Mucosa of gallbladder (tissue), 1 donor: ENCODE data around the gene SPOP. TPM values are rescaled to one million over a fixed set of nuclear protein-coding genes. Genes with fewer than 3 reads are reported as not detected.

Experiments
- DNase-seq: peaks from one replicate; pipeline ENCODE4 v3.0.0-alpha.2; 2020; ENCODE audit warnings: low spot score
- total RNA-seq: library from RNA; stranded (reverse); gene quantifications from one replicate; pipeline ENCODE4 v1.2.1, GENCODE V29; 2021
- donor health status: DM: no; HTN: no; CAD: no.

Gene SPOP
- total RNA-seq, 1 donor from 2014 or later: 78.3 TPM

DNA sequence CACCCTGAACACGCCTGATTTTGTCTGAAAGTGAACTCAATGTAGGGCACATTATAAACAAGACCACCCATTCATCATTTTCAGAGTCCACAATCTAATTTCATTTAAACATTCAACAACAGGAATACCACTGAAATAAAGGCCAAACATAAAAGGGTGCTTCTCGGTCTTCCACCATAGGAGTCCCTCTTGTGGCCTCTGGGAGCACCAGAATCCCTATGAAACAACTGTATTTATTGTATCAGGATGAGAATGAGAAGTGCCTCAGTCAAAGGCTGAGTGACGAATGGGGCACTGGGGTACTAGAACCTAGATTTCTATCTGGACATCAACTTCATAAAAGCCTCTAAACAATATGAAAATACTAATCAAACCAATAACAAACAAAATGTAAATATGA lies 61.8 kb downstream of the SPOP start:
- DNase-seq: no peak

DNA sequence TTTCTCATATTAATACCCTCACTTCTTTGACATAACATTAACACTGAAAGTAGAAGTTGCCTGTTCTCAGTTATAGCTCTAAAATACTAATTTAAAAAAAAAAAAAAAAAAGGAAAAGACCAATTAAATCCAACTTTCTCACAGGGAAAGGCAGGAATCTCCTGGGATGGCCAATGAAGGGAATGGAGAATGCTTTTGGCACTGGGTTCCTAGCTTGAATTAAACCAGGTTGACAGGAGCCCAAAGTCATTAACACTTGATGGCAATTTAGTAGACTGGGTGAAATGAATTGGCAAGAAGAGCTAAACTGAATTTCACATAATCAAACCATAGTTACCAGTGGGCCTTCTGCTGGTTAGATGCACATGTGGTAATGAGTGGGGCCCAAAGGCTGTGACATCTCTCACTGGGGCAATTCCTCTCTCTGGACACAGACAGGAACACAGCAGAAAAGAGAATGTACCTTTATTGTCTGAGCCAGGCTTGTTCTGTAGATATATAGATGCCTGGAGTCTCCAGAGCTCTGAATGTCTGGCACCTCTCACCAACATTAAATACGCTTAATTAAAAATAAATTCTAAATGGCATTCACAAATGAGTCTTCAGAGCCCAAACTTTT lies 64.6 kb downstream of the SPOP start:
- DNase-seq: no peak

DNA sequence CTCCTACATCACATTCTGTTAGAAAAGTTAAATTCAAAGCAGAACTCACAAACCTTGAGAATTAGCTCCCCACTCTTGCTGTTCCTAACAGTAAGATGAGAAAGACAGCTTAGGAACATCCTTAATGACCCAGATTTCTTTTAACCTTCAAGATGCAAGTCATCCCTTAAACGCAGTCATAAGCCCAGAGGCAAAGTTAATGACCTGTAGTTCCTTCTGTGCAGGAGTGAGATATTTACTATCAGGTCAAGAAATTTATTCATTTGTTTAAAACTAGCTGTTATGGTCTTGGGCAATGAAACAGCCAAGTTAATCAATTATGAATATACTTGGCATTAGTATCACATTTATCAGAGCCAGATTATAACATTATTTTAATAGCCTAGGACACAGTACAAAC lies 65.2 kb downstream of the SPOP start:
- DNase-seq: no peak

DNA sequence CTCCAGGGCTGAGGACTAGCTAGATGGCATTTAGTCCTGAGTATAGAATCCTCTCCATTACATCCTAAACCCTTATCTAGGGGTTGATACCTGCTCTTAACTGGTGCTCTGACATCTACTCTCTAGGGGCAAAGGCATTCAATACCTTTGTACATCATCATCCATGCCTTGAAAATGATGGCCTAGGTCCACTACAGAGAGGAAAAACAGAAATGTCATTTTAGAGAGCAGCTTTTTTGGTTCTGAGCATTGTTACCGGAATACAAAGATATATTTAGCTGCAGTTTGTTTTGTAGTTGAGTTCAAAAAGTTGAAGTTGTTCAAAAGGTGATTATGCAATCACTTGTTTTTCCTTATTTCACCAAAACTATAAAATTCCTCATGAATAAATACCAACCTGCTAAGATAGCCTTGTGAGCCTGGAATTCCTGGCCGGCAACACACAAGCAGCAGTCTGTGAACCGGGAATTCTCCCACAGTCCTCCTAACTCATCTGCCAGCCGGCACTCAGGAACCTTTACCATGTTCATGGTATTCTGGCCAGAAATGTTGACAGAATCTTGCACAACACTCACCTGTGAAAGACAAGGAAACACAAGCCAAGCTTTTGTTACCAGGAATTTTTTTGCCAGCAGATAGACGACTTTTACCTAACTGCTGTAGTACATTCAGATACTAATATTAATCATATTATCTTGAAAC lies 66.9 kb downstream of the SPOP start:
- no peak for DNase-seq

DNA sequence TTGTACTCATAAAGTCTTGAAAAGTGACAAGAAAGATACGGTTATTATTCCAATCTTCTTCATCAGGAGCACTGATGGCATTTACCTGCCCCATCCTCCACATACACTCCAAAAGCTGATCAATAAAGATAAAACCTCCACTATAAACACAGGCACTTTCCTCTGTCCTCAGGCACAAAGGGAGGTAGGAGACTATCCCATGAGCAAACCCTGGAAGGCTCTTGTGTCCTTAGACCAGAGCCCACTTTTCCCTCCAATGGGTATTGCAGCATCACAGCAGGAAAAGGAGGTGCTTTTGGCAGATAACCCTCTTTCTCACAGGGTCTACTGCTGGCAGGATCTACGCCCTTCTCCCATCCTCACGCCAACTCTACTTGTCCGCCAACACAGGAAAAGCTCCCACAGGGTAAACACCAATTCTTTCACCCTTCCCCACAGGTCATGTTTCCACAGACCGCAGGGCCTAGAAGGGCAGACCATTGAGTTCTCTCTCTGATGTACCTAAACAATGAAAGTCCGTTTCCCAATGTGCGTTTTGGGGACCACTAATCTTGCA lies 73.5 kb downstream of the SPOP start:
- no peak for DNase-seq

DNA sequence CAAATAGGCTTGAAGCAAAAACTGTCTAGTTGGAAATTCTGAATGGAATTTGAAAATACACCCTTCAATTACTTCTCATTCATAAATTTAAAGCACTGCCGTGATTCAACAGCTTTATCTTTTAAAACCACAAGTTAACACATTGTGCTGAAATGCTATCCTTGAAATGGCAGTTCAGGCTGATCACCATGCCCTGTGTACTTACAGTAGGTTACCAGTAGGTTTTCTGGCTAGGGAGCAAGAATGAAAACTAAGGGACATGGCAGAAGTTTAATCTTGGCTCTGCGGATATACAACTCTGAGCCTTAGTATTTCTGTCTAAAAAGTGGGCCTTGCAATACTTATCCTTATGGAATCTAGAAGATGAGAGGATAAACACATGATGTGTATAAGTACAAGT lies 74.2 kb downstream of the SPOP start:
- no peak for DNase-seq

DNA sequence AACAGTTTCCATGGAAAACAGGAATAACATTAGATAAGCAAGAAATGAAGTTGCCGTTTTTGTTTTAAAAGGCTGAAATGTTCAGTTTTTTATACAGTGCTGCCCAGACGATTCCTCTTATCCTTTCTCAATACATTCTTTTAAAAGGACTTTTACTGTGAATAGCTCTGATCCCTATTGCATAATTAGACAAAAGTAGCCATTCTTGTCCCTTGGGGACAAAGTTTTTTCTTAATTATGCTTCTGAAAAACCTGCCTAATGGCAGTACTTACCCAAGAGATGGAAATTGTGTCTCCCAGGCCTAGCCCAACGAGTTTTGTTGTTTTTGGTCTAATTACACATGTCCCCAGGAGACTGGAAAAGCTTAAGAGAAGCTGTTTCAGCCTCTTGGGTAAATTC lies 74.7 kb downstream of the SPOP start:
- DNase-seq: no peak

DNA sequence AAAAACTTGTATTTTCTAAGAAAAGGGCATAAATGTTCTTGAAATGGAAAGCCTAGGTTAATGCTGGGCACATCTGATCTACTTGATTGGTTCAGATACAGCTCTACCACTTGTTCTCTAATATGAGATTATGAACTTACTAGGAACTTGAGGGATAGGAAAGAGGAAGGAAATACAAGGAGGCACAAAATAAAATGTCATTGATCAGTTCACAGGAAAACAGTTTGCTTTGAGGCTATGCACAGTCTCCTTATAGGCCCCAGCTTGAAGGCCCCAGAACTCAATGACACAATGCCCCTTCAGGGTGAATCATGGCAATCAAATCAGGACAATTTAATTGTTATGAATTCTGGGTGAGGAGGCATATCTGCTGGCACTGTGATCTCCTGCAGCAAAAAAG lies 75.1 kb downstream of the SPOP start:
- DNase-seq: no peak

DNA sequence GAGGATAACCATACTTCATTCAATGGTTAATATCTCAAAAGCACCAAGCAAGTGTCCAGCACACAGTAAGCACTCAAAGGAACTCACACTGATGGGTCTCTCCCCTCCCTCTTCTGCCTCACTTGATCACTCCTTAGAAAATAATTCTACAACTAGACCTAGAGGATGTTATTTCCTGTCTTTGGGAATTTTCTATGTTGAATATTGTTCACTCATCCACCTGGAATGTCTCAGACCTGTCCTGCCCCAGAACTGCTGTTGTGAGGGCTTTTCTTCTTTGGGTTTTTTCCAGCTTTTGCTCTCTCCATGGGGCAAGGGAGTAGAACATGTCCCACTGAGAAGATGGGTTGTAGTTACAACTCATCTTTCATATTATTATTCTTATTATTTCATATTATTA lies 76.9 kb downstream of the SPOP start:
- DNase-seq: no peak

DNA sequence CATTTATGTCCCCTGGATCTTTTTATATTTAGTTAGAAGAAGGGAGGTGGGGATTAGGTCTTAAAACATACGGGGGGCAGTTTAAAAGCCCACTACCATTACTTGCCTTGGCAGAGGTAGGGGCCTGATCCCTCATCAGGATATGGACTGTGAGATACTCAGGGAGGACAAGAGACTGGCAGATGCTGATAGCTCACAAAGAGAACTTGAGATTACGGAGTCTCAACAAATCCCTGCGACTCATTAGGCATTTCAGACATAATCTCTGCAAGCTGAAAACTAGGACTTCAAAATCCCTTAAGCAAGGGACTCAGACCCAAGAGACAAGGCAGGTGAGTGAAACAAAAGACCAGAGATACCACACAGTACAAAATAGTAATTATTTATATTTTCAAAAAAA lies 79.0 kb downstream of the SPOP start:
- DNase-seq: no peak

DNA sequence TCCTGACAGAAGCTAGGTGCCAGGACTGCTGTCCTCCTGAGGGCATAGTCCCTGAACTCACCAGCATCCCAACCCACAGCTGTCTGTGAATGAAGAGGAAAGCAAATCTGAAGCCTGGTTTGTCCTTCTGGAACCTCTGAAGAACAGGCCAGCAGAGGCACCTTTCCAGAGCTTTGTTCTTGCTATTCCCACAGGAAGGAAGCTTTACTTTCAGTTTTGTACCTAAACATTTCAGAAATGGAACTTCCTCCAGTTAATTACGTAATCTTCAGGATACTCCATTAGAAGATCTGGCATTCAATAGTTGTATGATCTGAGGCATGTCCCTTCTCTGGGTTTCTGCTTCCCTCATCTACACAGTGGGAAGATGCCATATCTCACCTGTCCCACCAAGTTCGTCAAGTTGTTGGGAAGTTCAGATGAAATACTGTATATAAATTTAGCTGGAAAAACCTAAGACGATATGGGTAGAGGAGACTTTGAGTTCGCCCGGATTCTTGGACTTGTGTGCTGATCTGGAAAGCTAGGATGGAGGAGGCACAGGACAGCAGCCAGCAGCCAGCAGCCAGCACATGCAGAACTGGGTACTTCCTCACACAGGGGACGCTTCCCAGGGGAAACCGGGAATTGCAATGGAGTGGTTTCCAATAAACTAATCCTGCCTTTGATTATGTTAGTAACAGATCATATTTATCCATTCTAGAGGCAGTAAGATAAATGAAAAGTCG lies 79.8 kb downstream of the SPOP start:
- DNase-seq: no peak

DNA sequence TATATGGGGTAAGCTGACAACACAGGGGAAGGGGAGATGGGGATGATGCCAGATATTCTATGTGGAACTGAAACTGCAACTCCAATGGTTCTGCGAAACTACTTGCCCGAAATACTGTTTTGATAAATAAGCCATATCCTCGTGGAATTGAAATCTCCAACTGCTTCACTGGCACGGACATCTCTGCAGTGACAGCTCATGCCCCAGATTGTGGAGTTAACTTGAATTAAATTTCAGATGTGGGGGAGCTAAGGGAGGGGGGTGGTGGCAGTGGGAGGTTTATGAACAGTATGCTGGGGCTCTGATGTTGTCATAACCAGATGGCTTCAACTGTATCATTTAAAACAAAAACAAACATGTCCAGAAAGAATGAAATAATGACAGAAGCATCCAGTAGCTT lies 80.5 kb downstream of the SPOP start:
- no peak for DNase-seq

DNA sequence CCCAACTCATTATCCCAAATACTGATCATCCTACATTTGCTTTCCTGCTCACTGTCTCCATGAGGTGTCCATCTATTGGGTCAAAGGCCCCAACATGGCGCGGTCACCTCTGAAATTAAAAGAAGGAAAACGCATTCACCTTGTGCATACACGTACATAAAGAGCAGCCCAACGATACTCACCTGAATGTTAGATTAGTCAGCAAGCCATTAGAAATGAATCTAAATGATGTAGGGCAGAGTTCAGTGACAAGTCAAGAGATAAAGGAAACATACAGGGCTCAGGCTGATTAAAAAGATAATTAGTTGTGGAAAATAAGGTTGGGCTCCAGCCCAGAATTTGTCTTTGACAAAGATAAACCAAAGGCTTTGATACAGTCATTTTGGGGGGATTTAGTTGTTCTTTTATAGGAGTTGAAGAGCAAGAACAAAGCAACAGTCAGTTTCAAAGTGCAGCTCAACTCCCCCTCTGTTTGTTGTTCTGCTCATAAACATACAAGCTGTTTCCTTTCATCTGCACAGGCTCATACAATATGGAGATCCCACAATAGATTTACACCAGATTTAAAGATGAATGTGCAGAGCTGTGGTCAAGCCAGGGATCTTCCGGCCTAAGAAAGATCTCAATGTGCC lies 81.2 kb downstream of the SPOP start:
- no peak for DNase-seq

DNA sequence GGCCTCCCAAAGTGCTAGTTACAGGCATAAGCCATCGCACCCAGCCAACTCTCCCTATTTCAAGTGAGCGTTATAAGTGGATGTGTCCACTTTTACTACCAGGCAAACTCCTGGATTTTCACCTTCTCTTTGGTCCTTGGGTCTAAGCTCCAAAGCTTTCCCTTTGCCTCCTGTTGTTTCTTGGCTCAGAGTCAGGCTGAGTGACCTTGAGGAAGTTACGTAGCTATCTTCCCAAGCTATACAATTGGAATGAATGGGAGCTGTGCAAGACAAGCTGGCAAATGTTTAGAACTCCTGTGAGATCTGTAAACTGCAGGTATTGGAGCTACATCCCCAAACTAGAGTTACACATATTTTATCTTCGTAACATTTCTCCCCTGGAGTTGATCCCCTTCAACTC lies 81.9 kb downstream of the SPOP start:
- no peak for DNase-seq

DNA sequence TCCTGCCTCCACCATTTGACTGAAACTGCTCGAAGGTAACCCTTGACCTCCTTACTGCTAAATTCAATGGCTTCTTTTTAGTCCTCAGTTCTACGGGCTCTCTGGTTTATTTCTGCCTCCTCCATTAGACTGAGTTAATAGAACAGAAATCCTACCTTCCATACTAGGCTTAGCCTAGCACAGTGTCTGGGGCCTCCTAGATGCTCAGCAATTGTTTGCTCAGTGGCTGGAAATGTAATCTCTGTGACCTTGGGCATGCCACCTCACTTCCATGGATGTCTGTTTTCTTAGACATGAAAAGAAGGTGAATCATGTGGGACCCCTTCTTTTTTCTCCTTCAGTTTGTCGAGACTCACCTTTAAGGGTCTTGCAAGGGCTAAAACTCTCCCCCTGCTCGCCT lies 82.6 kb downstream of the SPOP start:
- no peak for DNase-seq

DNA sequence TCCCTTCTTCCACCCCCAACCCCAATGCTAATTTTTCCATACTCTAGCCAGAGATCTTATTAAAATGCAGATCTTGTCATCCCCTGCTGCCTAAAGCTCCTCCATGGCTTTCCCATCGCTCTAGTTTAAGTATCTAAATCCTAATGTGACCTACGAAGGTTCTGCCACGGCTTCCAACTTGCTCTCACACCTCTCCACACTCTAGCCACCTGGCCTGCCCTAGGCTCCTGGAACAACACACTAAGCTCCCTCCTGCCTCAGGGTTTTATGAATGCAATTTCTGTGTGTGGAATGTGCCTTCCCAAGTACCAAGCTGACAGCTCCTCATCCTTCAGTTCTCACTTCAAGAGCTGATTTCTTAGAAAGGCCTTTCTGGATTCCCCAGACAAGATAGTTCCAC lies 85.6 kb downstream of the SPOP start:
- no peak for DNase-seq

DNA sequence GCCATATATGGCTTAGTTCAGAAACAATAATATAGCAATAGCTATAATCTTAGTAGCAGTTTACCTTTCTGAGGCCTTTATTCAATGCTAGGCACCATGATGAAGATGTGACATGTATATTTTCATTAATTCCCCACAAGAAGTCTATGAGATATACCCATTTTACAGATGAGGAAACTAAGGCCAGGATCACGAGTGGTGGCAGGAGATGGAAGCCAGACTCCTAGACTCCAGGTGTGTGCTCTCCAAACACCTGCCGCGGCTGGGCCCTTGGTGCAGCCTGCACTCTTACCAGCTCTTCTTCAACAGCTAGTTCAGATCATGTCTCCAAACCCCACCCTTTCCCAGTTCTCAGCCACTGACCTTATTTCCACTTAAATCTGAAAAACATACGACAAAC lies 87.0 kb downstream of the SPOP start:
- DNase-seq: no peak

DNA sequence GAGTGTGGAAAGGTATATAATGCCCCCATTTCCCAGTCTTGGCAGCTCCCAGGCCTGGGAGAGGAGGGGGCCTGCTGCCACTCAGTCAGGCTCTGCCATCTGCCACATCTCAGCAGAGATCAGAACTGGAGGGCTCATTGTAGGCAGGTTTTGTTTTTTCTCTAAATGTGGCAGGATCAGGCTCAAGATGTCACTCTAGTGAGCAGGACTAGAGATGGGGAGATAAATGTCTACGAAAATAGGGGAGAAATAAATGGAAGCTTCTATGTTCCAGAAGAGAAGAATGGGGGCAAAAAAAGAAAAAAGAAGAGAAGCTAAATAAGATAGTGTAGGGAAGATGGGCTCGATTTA lies 88.3 kb downstream of the SPOP start:
- DNase-seq: no peak

DNA sequence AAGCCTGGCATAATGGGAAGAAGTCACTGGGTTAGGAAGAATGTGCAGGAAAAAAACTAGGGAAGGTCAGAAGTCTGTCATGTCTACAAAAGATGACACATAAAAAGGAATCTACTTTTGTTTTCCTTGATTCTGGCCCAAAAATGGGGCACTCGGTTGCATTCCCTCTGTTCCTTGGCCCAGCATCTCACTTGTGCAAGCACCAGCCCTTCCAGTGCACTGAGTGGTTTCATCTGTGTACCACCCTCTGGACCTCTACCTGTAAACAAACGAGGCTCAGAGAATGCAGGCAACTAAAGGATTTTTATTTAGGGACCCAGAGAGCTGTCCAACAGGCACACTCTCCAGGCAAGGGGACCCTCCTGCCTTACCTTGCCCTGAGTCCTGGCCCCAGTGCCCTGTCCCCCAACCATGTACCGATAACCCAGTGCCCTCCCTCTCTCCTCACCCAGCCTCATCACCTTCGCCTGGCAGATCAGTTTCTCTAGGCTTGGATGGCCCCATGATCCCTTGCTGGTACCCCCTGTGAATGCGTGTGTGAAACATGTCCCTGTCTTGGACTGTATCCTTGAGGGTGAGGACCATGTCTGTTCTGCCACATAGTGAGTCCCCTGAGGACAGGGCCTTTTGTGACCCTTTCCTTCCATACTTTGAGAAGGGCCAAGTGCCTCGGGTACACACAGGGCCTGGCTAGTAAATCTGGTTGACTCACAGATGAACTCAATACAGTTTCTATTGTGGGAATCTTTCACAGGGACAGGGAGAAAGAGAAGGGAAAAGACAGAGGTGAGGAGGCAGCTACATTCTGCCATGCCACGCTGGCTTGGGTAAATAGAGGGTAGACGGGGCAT lies 88.9 kb downstream of the SPOP start:
- DNase-seq: no peak

DNA sequence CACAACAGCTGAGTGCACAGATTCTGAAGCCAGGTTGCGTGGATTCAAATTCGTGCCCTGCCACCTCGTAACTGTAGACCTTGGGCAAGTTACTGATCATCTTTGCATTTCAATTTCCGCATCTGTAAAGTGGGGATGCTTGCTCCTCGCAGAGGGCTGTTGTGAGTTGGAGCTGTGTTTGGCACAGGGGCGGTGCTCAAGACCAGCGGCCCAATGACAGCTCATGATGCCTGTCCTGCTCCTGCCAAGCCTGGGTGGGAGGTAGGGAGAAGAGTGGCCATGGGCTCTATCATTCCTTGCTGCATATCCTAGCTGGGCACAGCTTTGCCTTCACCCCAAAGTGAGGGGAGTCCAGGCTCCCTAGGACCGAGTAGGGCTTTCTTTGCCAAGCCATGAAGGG lies 89.6 kb downstream of the SPOP start:
- no peak for DNase-seq

DNA sequence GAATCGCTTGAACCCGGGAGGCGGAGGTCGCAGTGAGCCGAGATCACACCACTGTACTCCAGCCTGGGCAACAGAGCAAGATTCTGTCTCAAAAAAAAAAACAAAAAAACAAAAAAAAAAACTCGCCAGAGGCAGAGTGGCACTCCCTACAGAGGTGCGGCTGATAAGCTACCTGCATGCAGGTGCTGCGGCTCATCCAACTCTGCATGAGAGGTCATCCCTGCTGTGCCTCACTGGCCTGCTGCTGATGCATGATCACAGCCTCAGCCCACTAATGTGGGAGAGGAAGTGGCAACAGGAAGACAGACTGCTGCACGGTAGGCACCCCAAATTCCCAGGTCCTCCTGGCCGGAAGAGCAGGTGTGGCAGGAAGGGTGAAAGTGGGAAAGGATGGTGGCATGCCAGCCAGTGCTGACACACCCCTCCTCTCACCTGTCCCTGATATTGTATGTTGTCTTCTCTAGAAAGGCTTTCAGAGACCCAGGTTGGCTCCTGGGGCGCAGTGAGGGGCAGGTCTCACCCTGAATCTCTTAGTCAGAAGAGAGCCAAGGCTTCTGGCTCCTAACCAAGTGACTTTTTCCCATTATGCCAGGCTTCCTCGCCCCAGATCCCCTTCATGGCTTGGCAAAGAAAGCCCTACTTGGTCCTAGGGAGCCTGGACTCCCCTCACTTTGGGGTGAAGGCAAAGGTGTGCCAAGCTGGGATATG lies 90.4 kb downstream of the SPOP start:
- no peak for DNase-seq
